ENCODE measurements around the gene CHADL.
A peak's percentile ranks its signal among the peaks of the same experiment; 100 is the strongest.

The CHADL gene, protein sequence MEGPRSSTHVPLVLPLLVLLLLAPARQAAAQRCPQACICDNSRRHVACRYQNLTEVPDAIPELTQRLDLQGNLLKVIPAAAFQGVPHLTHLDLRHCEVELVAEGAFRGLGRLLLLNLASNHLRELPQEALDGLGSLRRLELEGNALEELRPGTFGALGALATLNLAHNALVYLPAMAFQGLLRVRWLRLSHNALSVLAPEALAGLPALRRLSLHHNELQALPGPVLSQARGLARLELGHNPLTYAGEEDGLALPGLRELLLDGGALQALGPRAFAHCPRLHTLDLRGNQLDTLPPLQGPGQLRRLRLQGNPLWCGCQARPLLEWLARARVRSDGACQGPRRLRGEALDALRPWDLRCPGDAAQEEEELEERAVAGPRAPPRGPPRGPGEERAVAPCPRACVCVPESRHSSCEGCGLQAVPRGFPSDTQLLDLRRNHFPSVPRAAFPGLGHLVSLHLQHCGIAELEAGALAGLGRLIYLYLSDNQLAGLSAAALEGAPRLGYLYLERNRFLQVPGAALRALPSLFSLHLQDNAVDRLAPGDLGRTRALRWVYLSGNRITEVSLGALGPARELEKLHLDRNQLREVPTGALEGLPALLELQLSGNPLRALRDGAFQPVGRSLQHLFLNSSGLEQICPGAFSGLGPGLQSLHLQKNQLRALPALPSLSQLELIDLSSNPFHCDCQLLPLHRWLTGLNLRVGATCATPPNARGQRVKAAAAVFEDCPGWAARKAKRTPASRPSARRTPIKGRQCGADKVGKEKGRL

DNA sequence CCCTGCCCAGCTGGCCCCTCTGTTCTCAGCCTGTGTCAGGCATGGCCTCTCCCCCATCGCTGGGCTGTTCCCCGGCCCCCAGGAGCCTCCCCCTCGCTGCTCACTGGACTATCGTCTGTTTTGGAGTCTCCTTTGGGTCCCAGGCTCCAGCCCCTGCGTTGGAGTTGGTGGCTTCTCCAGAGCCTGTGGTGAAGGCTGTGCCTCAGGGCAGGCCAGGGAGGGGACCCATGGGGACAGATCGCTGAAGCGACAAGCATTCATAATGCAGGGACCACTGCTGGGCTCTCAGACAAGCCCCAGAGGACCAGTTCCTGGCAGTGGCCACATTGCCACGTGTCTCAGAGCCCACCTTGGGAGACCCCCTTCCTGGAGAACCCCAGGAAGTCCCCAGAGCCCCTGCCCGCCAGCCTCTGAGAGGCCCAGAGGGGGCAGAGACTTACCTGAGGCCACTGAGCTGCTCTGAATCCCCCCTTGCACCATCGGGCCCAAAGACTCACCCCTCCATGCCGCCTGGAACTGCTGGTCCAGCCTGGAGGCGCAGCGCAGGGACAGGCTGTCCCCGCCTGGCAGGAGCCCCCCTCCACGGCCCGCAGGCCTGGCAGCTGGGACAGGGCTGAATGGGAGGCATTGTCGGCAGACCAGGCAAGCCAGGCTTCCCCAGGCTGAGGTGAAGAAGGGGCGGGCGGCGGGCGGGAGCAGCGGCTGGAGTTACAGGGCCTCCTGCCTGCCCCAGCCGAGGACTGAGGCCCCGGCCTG is at the start of gene CHADL:
TSS of gene CHADL (minus strand) at position 555 of the 756 bp plus-strand sequence. CDS start at position 505, 50 bp downstream.
- no peak within 1 kb of the TSS for H3K4me3 ChIP-seq (ENCODE audit: low read length)

DNA sequence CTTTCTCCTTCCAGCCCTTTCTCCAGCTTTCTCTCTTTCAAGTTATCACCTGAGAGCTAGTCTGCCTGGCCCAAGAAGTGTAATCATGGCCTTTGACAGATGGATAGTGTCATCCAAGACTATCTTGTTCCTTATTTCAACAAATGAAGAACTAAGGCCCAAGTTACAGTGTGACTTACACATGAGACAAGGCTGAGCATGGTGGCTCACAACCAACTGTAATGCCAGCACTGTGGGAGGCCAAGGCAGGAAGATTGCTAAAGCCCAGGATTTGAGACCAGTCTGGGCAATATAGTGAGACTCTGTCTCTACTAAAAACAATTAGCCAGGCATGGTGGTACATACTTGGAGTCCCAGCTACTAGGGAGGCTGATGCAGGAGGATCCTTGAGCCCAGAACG is 48.9 kb upstream of the CHADL start:
- TF ChIP-seq ZNF274 (IDR thresholded peaks at IDR 0.05; ENCODE audit: low read depth, low read length): no peak
- no peak overlapping the region for H3K4me3 ChIP-seq (ENCODE audit: low read length)

More for the DNA sequence above, at the start of gene CHADL:
- no peak for TF ChIP-seq ZNF274 (IDR thresholded peaks at IDR 0.05; ENCODE audit: low read depth, low read length)

DNA sequence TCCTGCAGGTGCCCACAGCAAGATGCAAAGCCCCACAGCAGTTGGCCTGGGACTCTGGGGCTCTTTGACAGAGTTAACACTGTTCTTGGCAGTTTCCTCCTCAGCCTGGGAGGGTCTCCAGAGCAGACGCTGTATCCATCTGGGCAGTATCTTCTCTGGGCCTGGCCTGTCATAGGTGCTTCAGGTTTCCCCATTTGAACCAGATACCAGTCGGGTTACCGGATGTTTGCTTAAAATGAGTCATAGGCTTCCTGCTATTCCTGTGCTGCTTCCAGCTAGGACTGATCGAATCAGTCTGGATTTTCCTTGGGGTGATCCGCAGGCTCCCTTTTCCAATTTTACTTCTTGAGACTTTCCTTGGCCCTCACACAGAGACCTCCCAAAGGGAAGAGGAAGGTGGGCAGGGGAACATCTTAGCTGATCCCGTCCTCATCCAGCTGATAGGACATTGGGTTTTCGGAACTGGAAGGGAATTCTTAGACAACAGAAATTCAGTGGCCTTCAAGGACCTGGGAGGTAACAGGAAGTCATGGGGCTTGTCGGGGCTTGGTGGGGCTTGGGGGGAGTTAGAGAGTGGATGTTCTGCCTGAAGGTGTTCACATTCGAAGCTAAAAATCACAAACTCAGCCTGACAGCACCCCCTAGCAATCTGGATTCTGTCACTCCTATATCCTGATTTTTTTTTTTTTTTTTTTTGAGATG is 47.7 kb upstream of the CHADL start:
- no peak overlapping the region for H3K4me3 ChIP-seq (ENCODE audit: low read length)
- no peak for TF ChIP-seq ZNF274 (IDR thresholded peaks at IDR 0.05; ENCODE audit: low read depth, low read length)

DNA sequence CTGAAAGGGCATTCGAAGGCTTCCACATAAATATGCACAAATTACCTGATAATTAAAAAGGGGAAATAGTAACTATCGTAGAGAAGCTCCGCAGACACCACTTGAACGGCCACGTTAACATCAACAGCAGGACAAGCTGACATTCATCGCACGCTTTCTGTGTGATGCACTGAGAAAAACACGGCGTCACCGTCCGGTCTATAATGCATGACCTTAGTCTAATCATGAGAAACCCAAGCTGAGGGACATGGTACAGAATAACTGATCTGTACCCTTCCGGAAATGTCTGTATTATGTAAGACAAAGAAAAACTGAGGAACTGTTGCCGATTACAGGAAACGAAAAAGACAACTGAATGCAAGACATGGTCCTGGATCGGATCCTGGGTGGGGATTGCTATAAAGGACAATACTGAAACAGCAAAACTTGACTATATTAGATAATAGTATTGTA is 45.9 kb upstream of the CHADL start:
- H3K4me3 ChIP-seq (ENCODE audit: low read length): peak overlapping the region; percentile 97
- TF ChIP-seq ZNF274 (IDR thresholded peaks at IDR 0.05; ENCODE audit: low read depth, low read length): no peak

DNA sequence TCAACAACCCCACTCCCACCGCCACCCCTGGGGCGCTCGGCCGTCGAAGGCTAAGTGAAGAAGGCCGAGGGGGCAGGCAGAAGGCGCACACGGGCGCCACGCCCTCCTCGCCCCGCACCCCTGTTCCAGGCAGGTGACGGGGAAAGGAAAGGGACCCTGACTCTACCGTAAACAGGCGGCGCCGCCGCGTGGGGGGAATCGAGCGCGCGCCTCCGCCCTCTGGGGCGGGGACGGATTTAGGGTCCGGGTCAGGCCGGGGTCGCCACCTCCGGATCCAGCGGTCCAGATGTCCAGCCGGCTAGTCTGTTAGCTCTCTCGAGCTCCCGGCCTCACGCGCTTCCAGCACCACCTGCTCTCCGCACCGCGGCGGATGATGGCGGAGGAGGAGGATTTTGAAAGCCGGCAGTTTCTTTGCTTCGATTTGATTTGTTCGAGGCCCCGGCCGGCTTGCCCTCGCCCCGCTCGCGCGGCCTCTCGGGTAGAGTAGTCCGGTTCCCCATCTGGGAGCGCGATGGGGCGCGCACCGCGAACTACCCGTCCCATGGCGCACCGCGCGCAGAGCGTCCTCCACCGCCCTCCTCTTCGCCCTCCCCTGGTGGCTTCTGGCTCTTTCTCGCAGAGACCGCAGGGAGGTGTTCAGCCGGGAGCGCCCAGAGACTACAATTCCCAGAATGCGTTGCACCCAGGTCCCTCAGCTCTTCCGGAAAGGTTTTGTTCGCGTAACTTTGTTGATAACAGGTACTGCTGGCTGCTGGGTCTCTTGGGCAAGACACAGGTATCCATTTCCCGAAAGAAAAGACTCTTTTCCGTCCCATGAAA is 45.3 kb upstream of the CHADL start, which contains the start of gene RANGAP1:
TSS of gene RANGAP1 (minus strand) at position 368 of the 819 bp plus-strand sequence. CDS start 5,143 bp downstream, outside the sequence.
- TF ChIP-seq ZNF274 (IDR thresholded peaks at IDR 0.05; ENCODE audit: low read depth, low read length): no peak
- H3K4me3 ChIP-seq (ENCODE audit: low read length): peak within 1 kb of the TSS; percentile 97

DNA sequence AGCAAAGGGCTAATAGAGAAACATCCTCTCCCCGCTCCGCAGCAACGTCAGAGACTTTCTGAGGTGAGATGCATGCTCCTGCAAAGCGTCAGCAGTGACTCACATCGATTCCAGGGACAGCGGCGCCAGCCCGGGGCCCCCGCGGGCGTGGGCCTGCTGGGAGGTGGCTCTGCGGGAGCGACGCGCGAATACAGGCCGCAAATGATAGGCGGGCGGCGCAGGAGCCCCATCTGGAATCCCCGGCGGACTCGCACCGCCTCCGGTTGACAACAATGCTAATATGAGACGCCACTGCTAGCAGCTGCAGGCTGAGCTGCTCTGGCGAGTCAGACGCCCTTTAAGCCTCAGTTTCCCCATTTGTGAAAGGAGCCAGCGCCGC is 44.7 kb upstream of the CHADL start:
- no peak for TF ChIP-seq ZNF274 (IDR thresholded peaks at IDR 0.05; ENCODE audit: low read depth, low read length)
- H3K4me3 ChIP-seq (ENCODE audit: low read length): peak overlapping the region; percentile 89

DNA sequence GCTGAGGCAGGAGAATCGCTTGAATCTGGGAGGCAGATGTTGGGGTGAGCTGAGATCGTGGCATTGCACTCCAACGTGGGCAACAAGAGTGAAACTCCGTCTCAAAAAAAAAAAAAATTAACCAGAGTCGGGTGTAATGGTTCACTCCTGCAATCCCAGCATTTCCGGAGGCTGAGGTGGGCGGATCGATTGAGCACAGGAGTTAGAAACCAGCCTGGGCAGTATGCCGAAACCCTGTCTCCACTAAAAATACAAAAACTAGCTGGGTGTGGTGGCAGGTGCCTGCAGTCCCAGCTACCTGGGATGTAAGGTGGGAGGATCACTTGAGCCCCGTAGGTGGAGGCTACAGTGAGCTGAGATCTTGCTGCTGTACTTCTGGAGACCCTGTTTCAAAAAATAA is 43.7 kb upstream of the CHADL start:
- TF ChIP-seq ZNF274 (IDR thresholded peaks at IDR 0.05; ENCODE audit: low read depth, low read length): no peak
- H3K4me3 ChIP-seq (ENCODE audit: low read length): no peak overlapping the region; the same call in 1 of the 2 replicates

DNA sequence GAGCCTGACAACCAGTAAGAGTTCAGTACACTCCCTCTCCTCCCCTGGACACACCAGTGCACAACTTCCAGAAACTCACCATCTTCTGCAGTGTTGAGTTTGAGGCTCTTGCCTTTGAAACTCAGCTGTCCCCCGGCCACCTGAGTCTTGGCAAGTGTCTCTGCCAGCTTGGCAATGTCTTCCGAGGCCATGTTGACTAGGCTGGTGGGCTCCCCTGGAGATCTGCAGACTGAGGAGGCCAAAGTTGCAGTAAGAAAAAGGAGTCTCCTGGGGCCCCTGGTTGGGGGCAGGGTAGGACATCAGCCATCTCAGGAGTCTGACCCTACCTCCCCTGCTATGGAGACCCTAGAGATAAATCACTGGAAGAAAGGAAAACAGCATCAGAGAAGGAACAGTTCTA is 40.1 kb upstream of the CHADL start:
- no peak overlapping the region for H3K4me3 ChIP-seq (ENCODE audit: low read length)
- TF ChIP-seq ZNF274 (IDR thresholded peaks at IDR 0.05; ENCODE audit: low read depth, low read length): no peak

DNA sequence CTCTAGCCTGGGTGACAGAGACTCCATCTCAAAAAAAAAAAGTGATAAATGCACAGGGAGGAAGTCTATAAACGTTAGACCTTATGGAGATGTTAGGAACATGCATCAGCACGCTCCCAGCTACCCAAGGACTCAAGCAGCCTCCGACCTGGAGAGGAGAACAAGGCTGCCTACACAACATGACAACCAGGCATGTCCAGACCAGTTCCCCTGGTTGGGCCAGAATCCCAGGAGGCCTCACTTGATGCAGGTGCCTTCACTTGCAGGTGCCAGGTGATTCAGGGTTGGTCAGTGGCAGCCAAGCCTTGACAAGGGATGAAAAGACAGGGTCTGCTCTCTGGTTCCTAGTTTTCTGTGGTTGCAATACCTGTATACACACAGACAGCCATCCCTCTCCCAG is 39.3 kb upstream of the CHADL start:
- no peak for TF ChIP-seq ZNF274 (IDR thresholded peaks at IDR 0.05; ENCODE audit: low read depth, low read length)
- no peak overlapping the region for H3K4me3 ChIP-seq (ENCODE audit: low read length)

DNA sequence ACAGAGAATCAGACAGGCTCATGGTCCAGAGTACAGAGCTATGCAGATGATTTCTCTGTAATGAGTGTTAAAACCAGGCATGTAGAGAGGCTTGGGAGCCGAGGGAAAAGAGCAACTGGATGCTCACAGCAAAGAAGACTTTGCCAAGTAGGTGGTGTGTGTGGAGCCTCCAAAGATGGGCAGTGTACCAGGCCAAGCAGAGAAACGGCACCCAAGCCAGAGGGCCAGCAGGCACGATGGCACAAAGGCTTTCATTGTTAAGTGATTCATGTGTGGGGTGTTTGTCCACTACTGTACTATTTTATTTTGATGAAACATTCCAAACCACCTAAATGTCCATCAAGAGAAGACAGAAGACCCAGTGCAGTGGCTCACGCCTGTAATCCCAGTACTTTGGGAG is 34.1 kb upstream of the CHADL start:
- no peak for TF ChIP-seq ZNF274 (IDR thresholded peaks at IDR 0.05; ENCODE audit: low read depth, low read length)
- H3K4me3 ChIP-seq (ENCODE audit: low read length): no peak overlapping the region

DNA sequence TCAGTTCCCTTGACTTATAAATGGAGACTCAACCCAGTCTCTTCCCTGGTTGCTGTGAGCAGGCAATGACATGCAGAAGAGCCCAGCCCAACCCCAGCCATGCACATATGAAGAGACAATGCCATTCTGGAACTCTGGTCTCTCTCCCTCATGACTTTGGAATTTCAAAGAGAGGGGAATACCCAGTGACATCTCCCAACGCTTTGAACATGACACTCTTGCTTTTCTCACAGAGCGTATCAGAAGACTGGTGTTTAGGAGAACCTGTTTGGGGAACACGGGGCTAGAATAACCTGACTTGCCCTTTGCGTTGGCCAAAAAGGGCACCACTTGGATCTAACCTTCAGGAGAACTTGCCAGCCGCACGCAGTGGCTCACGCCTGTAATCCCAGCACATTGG is 32.4 kb upstream of the CHADL start:
- H3K4me3 ChIP-seq (ENCODE audit: low read length): no peak overlapping the region
- TF ChIP-seq ZNF274 (IDR thresholded peaks at IDR 0.05; ENCODE audit: low read depth, low read length): no peak

DNA sequence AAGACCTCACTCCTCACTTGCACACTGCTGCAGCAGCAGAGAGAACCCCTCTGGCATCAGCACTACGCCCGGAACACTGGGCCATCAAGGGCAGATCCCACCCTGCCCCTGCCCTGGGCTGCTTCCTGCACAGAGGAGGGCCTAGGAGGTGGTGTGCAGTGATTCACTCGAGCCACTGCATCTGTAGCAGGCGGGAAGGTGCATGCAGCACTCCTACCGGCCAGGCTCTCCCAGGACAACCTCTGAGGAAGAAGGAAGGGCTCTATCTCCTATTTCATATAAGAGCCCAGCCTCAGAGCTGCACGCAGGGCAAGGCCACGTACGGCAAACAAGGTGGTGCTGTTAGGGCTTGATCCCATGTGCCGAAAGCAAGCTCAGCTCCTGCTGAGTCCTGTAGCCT is 31.1 kb upstream of the CHADL start:
- TF ChIP-seq ZNF274 (IDR thresholded peaks at IDR 0.05; ENCODE audit: low read depth, low read length): no peak
- H3K4me3 ChIP-seq (ENCODE audit: low read length): no peak overlapping the region

DNA sequence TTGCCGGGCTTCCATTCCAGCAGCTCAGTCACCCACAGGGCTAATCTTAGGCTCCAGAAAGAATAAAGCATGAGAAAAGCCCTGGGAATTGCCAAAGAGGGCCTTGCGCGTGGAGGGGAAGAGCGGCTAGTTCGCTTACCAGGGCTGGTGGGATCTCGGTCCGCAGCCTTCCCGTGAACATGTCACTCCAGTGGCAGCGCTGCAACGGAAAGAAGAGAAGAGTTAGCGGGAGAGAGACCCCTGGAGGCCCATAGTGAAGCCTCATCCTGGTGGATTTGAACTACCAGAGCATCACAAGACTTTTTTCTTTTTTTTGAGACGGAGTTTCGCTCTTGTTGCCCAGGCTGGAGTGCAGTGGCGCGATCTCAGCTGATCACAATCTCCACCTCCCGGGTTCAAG is 27.2 kb upstream of the CHADL start:
- TF ChIP-seq ZNF274 (IDR thresholded peaks at IDR 0.05; ENCODE audit: low read depth, low read length): no peak
- H3K4me3 ChIP-seq (ENCODE audit: low read length): no peak overlapping the region
